Smooth muscle cell (in vitro differentiated cells): ENCODE data around the gene UBE2QL1. TPM values are rescaled to one million over a fixed set of nuclear protein-coding genes. Genes with fewer than 3 reads are reported as not detected.

ENCODE experiments used
- DNase-seq: peaks from one replicate; lab custom pipeline; 2025; ENCODE audit not compliant: unreplicated experiment; lab: John Stamatoyannopoulos, UW
- H2AFZ ChIP-seq: fragments of 200-600 bp; sonication (generic); 2 replicates; pipeline ENCODE4 v1.6.0; 2016; ENCODE audit warnings: antibody characterized with exemption, low read depth, mild to moderate bottlenecking
- H3F3A ChIP-seq: fragments of 200-600 bp; sonication (generic); 2 replicates; pipeline ENCODE4 v1.6.0; 2017; ENCODE audit warnings: antibody characterized with exemption, low read depth
- H3K27ac ChIP-seq: fragments of 200-600 bp; sonication (generic); 2 replicates; pipeline ENCODE4 v1.5.1; 2016; ENCODE audit warnings: low read depth, mild to moderate bottlenecking
- H3K27me3 ChIP-seq: fragments of 200-600 bp; sonication (generic); 2 replicates; pipeline ENCODE4 v1.6.1; 2016; ENCODE audit warnings: low read depth, mild to moderate bottlenecking
- H3K36me3 ChIP-seq: fragments of 200-600 bp; sonication (generic); 2 replicates; pipeline ENCODE4 v1.5.1; 2016; ENCODE audit warnings: low read depth
- H3K4me1 ChIP-seq: fragments of 200-600 bp; sonication (generic); 2 replicates; pipeline ENCODE4 v1.5.1; 2016; ENCODE audit warnings: low read depth
- H3K4me2 ChIP-seq: fragments of 200-600 bp; sonication (generic); 2 replicates; pipeline ENCODE4 v1.6.0; 2016; ENCODE audit warnings: mild to moderate bottlenecking
- H3K4me3 ChIP-seq: fragments of 200-600 bp; sonication (generic); 2 replicates; pipeline ENCODE4 v1.5.1; 2016; ENCODE audit warnings: mild to moderate bottlenecking
- H3K79me2 ChIP-seq: fragments of 200-600 bp; sonication (generic); 2 replicates; pipeline ENCODE4 v1.6.0; 2016; ENCODE audit warnings: low read depth, mild to moderate bottlenecking
- H3K9ac ChIP-seq: fragments of 200-600 bp; sonication (generic); 2 replicates; pipeline ENCODE4 v1.6.0; 2016; ENCODE audit warnings: low read depth
- H3K9me3 ChIP-seq: fragments of 200-600 bp; sonication (generic); replicated peaks from 2 replicates; pipeline ENCODE4 v1.5.1; 2016; ENCODE audit warnings: low read depth
- H4K20me1 ChIP-seq: fragments of 200-600 bp; sonication (generic); 2 replicates; pipeline ENCODE4 v1.6.0; 2016; ENCODE audit warnings: low read depth
- WGBS: methylation state at CpG from one replicate; pipeline ENCODE4 v1.1.7; 2016; ENCODE audit warnings: low lambda C conversion rate; 5-methylcytosine and 5-hydroxymethylcytosine counted together
- polyA plus RNA-seq: library from polyadenylated mRNA; unstranded; fragments of >200 nt; fragmentation: Nextera tagmentation; extraction: Ambion mirVana; gene quantifications from 2 replicates; pipeline ENCODE4 v1.2.1, GENCODE V29; 2016
- total RNA-seq: library from RNA; depleted of rRNA; stranded (reverse); fragments of >200 nt; gene quantifications from 2 replicates; pipeline ENCODE4 v1.2.3, GENCODE V29; 2014
- TF ChIP-seq, protein P1 (sequence below): fragments of 200-600 bp; sonication (generic); IDR thresholded peaks from 2 replicates; pipeline ENCODE4 v1.5.1; 2017; ENCODE audit warnings: borderline replicate concordance, mild to moderate bottlenecking, antibody characterized with exemption; ENCODE audit not compliant: insufficient read depth, poor library complexity, severe bottlenecking

UBE2QL1 gene
- total and polyA plus RNA-seq, 2 experiments from 2014 or later = 1.2 to 1.3 TPM

DNA sequence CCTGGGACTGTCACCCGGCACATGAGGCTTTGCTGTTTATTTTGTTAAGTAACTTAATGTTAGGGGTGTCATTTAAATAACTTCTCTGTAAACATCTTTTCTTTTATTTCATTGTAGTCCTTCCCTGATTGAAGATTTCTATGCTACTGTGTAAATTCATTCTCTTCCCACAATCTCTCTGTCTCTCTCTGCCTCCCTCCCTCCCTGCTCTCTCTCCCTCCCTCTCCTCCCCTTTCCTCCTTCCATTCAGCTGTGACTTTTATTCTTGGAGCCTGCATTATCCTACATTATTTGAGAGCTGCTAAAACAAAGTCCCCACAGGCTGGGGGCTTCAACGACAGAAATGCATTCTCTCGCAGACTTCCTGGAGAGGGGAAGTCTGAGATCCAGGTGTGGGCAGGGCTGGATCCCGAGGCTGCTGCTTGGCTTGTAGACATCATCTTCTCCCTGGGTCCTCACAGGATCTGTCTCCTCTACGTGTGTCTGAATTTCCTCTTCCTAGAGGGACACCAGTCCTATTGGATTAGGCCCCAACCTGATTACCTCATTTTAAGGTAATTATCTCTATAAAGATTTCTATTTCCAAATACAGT, 18.4 kb downstream of the UBE2QL1 start:
- Histone ChIP-seq H4K20me1 (no peaks in the 10 kb centered on the region), H3K4me2 (no peak overlapping the region), H3K36me3 (no peaks in the 10 kb centered on the region), H2AFZ (no peak overlapping the region), H3K27me3 (peaks cover 18% of the 10 kb centered on the region), H3K9ac (no peak overlapping the region), H3F3A (no peaks in the 10 kb centered on the region), H3K4me3 (no peak overlapping the region), H3K79me2 (no peaks in the 10 kb centered on the region), H3K4me1 (peaks cover 6% of the 10 kb centered on the region), H3K27ac (no peak overlapping the region), H3K9me3 (no peaks in the 10 kb centered on the region)
- WGBS = 66% methylated on average over 5 of the region's 5 CpGs
- TF ChIP-seq, protein P1, sequence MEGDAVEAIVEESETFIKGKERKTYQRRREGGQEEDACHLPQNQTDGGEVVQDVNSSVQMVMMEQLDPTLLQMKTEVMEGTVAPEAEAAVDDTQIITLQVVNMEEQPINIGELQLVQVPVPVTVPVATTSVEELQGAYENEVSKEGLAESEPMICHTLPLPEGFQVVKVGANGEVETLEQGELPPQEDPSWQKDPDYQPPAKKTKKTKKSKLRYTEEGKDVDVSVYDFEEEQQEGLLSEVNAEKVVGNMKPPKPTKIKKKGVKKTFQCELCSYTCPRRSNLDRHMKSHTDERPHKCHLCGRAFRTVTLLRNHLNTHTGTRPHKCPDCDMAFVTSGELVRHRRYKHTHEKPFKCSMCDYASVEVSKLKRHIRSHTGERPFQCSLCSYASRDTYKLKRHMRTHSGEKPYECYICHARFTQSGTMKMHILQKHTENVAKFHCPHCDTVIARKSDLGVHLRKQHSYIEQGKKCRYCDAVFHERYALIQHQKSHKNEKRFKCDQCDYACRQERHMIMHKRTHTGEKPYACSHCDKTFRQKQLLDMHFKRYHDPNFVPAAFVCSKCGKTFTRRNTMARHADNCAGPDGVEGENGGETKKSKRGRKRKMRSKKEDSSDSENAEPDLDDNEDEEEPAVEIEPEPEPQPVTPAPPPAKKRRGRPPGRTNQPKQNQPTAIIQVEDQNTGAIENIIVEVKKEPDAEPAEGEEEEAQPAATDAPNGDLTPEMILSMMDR = no peak
- no peak for DNase-seq

DNA sequence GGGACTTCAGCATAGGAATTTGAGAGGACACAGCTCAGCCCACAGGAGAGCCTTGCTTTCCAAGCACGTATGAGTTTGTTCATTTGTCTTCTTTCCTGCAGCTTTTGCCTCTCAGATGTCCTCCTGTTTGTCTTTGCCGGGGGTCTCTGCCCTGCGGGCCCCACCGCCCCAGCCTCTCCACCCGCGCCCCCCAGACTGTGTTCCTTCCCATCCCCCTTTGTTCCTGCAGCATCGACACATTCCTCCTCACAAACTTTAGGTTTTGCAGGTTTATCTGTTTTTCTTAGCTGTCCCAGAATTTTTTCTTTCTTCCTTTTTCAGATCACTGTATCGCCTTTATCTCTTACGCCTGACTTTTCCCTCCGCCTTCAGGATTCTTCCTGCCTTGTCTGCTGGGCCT, 18.9 kb downstream of the UBE2QL1 start:
- Histone ChIP-seq H3K27ac (no peak overlapping the region), H3K4me2 (no peak overlapping the region), H4K20me1 (no peaks in the 10 kb centered on the region), H3K27me3 (peaks cover 18% of the 10 kb centered on the region), H3K79me2 (no peaks in the 10 kb centered on the region), H3K4me3 (no peak overlapping the region), H3K36me3 (no peaks in the 10 kb centered on the region), H3K4me1 (peaks cover 6% of the 10 kb centered on the region), H3K9ac (no peak overlapping the region), H3K9me3 (no peaks in the 10 kb centered on the region), H2AFZ (no peak overlapping the region), H3F3A (no peaks in the 10 kb centered on the region)
- no peak for DNase-seq
- WGBS = 79% methylated on average over 10 of the region's 10 CpGs
- TF ChIP-seq, protein P1 = no peak

DNA sequence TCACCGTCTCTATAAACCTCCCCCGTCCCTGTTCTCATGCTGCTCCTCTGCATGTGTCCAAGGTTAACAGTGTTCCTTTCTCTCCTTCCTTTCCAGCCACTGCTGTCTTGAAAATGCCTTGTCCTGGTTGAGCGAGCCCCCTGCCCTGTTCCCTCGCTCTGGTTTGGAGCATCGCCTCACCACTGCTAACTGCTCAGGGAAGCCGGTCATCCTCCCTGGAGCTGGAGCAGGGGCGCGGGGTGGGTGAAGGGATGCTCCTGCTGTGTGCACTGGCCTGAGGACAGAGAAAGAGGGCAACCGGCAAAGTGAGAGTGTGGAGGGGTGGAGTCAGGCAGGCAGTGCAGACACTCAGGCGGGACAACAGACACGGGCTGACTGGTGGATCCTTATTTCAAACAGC, 19.4 kb downstream of the UBE2QL1 start:
- Histone ChIP-seq H4K20me1 (no peaks in the 10 kb centered on the region), H3K27me3 (peaks cover 18% of the 10 kb centered on the region), H3K9me3 (no peaks in the 10 kb centered on the region), H3K9ac (no peak overlapping the region), H3F3A (no peaks in the 10 kb centered on the region), H3K4me1 (peaks cover 6% of the 10 kb centered on the region), H3K27ac (no peak overlapping the region), H2AFZ (no peak overlapping the region), H3K79me2 (no peaks in the 10 kb centered on the region), H3K4me3 (no peak overlapping the region), H3K4me2 (no peak overlapping the region), H3K36me3 (no peaks in the 10 kb centered on the region)
- WGBS = 61% methylated on average over 11 of the region's 11 CpGs
- TF ChIP-seq, protein P1 = no peak
- DNase-seq = no peak

DNA sequence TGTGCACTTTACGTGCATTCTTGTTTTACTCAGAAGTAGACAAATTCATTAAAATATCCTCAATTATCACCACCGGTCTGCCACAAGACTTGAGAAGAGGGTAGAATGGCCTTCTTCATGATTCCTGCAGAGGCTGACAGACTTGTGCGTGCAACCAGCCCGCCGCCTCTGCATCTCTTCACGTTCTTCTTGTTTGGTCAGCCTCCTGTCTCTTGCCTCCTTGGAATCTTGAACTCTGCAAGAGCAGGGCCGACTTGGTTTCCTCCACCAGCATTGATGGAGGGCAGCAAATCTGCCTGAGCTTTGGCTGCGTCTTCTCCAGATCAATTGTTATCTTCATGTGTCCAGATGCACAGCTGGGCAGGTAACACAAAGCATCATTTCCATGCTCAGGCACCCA, 20.2 kb downstream of the UBE2QL1 start:
- no peak overlapping the region for H3K4me3 ChIP-seq
- TF ChIP-seq, protein P1 = no peak
- no peaks in the 10 kb centered on the region for H4K20me1 ChIP-seq

More for the DNA sequence above, 20.2 kb downstream of the UBE2QL1 start:
- Histone ChIP-seq H3K4me2 (no peak overlapping the region), H3K36me3 (no peaks in the 10 kb centered on the region), H3K9me3 (no peaks in the 10 kb centered on the region), H3K27me3 (peaks cover 18% of the 10 kb centered on the region), H3K9ac (no peak overlapping the region), H3K4me1 (peaks cover 6% of the 10 kb centered on the region), H3F3A (no peaks in the 10 kb centered on the region), H3K79me2 (no peaks in the 10 kb centered on the region), H3K27ac (no peak overlapping the region), H2AFZ (no peak overlapping the region)
- no peak for DNase-seq
- 97% methylated on average over 8 of the region's 8 CpGs for WGBS
